KOPT-K1 (cell line): Measurements from ENCODE around the gene CAMTA1.

Source experiments
- H3K27ac ChIP-seq: fragments of 200-600 bp; sonication (generic); 2 replicates; pipeline ENCODE4 v1.5.1; 2016; ENCODE audit warnings: antibody characterized with exemption, mild to moderate bottlenecking, low read depth, low read length; ENCODE audit not compliant: poor library complexity, severe bottlenecking
- H3K36me3 ChIP-seq: fragments of 200-600 bp; sonication (generic); 2 replicates; pipeline ENCODE4 v1.5.1; 2017; ENCODE audit warnings: antibody characterized with exemption, mild to moderate bottlenecking, low read length, moderate library complexity; ENCODE audit not compliant: insufficient read depth
- H3K9me3 ChIP-seq: fragments of 200-600 bp; sonication (generic); 2 replicates; pipeline ENCODE4 v1.5.1; 2017; ENCODE audit warnings: antibody characterized with exemption, low read length, mild to moderate bottlenecking; ENCODE audit not compliant: insufficient read depth, poor library complexity, severe bottlenecking

The CAMTA1 gene

GRCh38 chr1:6969762-6970161, 184.5 kb downstream of the CAMTA1 start:
- no peaks in the 10 kb centered on the region for H3K9me3 ChIP-seq
- H3K27ac ChIP-seq: no peak overlapping the region
- no peaks in the 10 kb centered on the region for H3K36me3 ChIP-seq

- H3K36me3 ChIP-seq: no peaks in the 10 kb centered on the region
- no peak overlapping the region for H3K27ac ChIP-seq
- no peaks in the 10 kb centered on the region for H3K9me3 ChIP-seq
Measured at GRCh38 chr1:6970221-6970620, 185.0 kb downstream of the CAMTA1 start.

DNA sequence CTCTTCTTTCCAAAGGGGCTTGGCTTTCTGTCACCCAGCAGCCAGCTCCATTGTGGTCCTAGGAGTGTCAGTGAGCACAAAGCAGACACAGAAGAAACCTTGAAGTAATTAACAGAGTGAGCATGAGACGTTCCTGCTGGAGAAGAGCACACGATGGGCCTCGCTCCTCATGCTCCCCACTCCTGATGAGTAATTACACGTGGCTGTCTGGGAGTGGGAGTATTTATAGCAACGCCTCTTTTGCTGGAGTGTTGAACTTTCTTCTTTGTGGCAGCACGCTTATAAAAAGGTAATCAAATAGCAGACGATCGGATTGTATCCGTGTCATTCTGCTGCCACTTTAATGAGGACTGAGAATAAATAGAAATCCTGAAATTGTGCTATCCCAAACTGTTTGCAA, 185.8 kb downstream of the CAMTA1 start:
- Histone ChIP-seq H3K9me3 (no peaks in the 10 kb centered on the region), H3K36me3 (no peaks in the 10 kb centered on the region), H3K27ac (no peak overlapping the region)

DNA sequence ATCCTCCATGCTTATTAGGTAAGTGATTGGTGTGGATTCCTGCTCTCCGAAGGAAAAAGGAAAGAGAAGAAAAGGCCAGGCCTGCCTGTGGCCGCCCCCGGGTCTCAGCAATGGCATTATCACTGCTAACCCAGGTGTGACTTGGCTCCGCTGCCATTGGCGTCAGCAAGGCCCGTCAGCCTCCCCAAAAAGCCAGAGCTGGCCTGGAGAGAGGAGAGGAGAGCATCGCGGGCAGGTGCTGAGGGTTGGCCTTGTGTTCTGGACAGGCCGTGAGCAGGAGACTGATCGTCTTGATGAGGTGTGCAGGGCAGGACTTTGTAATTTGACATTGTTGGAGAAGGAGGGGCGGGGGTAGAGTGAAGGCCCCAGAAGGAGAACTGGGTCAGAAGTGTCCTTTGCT, 186.4 kb downstream of the CAMTA1 start:
- Histone ChIP-seq H3K27ac (no peak overlapping the region), H3K9me3 (no peaks in the 10 kb centered on the region), H3K36me3 (no peaks in the 10 kb centered on the region)

- H3K9me3 ChIP-seq: no peaks in the 10 kb centered on the region
- no peak overlapping the region for H3K27ac ChIP-seq
- H3K36me3 ChIP-seq: no peaks in the 10 kb centered on the region
Measured at GRCh38 chr1:6972399-6972798, 187.1 kb downstream of the CAMTA1 start.

DNA sequence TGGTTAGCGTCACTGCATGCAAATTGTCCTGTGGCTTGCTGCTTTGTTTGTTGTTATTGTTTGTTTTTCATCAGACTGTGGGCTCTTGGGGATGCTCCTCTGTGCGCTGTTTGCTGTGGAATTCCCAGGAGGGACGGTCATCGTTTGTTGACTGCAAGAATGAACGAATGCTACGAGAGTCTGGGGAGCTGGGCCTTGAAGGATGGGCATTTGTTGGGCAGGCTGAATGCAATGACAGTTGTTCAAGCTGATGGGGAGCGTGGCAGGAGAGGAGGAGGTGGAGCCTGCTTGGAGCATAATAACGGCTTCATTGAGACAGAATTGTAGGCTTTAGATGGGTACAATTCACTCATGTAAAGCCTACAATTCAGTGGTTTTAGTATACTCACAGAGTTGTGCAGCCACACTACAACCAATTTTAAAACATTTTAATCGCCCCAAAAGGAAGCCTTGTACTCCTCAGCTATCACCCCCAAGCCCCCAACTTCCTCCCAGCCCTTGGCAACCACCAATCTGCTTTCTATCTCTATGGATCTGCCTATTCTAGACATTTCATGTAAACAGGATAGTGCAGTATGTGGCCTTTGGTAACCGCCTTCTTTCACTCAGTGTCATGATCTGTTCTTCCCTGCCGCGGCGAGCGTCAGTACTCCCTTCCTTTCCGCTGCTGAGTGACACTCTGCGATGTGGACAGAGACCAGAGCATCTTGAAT, 190.2 kb downstream of the CAMTA1 start:
- Histone ChIP-seq H3K27ac (no peak overlapping the region), H3K9me3 (no peaks in the 10 kb centered on the region), H3K36me3 (no peaks in the 10 kb centered on the region)

- no peak overlapping the region for H3K27ac ChIP-seq
Measured at GRCh38 chr1:6976044-6976375, 190.8 kb downstream of the CAMTA1 start.

GRCh38 chr1:6979003-6979613, 193.9 kb downstream of the CAMTA1 start:
- Histone ChIP-seq H3K27ac (no peak overlapping the region), H3K36me3 (no peaks in the 10 kb centered on the region), H3K9me3 (no peaks in the 10 kb centered on the region)

More at GRCh38 chr1:6976044-6976375, 190.8 kb downstream of the CAMTA1 start:
- no peaks in the 10 kb centered on the region for H3K9me3 ChIP-seq
- H3K36me3 ChIP-seq: no peaks in the 10 kb centered on the region

GRCh38 chr1:6981595-6981994, 196.3 kb downstream of the CAMTA1 start:
- no peak overlapping the region for H3K27ac ChIP-seq
- H3K36me3 ChIP-seq: no peaks in the 10 kb centered on the region
- no peaks in the 10 kb centered on the region for H3K9me3 ChIP-seq

DNA sequence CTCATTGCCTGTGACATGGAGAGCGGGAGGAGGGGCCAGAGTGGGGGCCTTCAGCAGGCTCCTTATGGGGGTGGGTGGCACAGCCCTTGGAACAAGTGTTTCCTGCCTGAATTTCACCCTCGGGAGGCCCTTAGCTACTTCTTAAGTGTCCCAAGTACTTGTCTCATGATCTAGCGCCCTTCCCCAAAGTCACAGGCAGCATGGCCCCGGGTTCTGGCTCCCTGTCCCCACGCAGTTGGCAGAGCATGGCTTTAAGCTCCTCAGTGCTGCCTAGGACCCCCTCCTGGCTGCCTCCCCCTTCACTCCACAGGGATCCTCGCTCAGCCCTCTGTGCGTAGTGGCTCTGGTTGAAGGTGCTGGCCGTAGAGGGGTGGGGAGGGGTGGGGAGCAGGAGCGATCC, 197.2 kb downstream of the CAMTA1 start:
- H3K36me3 ChIP-seq: no peaks in the 10 kb centered on the region
- no peaks in the 10 kb centered on the region for H3K9me3 ChIP-seq
- no peak overlapping the region for H3K27ac ChIP-seq

DNA sequence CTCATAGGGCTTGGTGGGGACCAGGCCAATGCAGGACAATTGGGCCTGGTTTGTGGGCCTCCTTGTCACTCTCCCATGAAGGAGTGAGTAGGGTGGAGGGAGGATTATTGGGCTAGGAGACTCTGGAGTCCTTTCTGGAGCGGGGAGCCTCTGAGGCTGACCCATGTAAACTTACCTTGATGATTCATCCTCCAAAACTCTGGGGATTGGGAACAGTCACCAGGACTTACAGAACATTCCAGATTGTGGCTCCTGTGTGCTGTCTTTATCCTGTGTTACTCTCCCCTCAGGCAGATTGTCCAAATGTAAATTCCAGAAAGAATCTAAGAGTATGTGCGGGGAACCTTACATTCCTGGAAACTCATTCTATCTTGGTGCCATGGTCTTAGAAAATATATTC, 197.6 kb downstream of the CAMTA1 start:
- no peaks in the 10 kb centered on the region for H3K9me3 ChIP-seq
- no peak overlapping the region for H3K27ac ChIP-seq
- no peaks in the 10 kb centered on the region for H3K36me3 ChIP-seq

DNA sequence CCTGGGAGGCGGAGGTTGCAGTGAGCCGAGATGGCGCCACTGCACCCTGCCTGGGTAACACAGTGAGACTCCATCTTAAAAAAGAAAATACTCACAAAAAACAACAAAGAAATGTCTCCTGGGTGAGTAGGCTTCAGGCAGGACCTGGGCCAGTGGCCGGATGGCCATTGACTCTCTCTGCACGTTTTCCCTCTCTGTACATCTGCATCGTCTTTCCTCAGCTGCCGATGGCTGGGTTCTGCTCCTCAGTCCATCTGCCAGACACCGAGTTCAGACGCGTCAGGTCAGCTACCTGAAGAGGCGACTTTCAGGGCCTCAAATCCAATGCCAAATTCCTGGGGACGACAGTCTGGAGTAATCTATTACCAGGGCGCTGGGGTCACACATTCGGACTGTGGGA, 199.3 kb downstream of the CAMTA1 start:
- Histone ChIP-seq H3K27ac (no peak overlapping the region), H3K9me3 (no peaks in the 10 kb centered on the region), H3K36me3 (no peaks in the 10 kb centered on the region)

GRCh38 chr1:6984986-6985385, 199.7 kb downstream of the CAMTA1 start:
- no peak overlapping the region for H3K27ac ChIP-seq
- no peaks in the 10 kb centered on the region for H3K36me3 ChIP-seq
- no peaks in the 10 kb centered on the region for H3K9me3 ChIP-seq

- no peaks in the 10 kb centered on the region for H3K9me3 ChIP-seq
- H3K36me3 ChIP-seq: no peaks in the 10 kb centered on the region
- no peak overlapping the region for H3K27ac ChIP-seq
Measured at GRCh38 chr1:6985549-6986276, 200.5 kb downstream of the CAMTA1 start.

GRCh38 chr1:6986281-6986680, 201.0 kb downstream of the CAMTA1 start:
- H3K36me3 ChIP-seq: no peaks in the 10 kb centered on the region
- H3K9me3 ChIP-seq: no peaks in the 10 kb centered on the region
- H3K27ac ChIP-seq: no peak overlapping the region

DNA sequence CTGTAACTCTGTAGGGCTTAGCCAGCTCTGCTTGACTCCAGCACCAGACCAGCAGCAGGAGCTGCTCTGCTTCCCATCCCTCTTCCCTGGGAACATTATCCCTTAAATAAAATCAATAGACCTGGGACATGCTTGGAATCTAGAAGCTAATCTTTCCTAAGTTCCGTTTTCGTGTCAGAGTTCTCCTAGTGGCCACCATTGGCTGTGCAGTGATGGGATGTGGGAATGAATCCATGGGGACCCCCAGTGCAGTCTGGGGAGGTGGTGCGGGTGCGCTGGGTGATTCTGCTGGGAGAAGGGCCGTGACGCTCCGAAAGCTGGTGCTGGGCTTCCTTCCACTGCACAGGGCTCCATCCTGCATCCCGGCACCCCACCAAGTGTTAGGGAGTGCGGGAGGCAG, 202.7 kb downstream of the CAMTA1 start:
- Histone ChIP-seq H3K9me3 (peaks cover 4% of the 10 kb centered on the region), H3K36me3 (no peaks in the 10 kb centered on the region), H3K27ac (no peak overlapping the region)
